ENCODE data around the gene BEST4.
"Not testable (repeated sequence)": the region's sequence is repeated elsewhere in the genome, so short reads cannot be mapped to it uniquely, and the experiment has no call there.

The BEST4 gene

GRCh38 chr1:44822131-44822701, 34.2 kb upstream of the BEST4 start:
- H3K9me3 Mint-ChIP-seq = no peaks in the 10 kb centered on the region
- H3K27ac Mint-ChIP-seq = no peak overlapping the region
- H3K4me1 Mint-ChIP-seq = peaks cover 39% of the 10 kb centered on the region
- H3K4me3 Mint-ChIP-seq = no peak overlapping the region
- H3K27me3 Mint-ChIP-seq = no peaks in the 10 kb centered on the region
- no peaks in the 10 kb centered on the region for H3K36me3 Mint-ChIP-seq

GRCh38 chr1:44821240-44821715, 33.3 kb upstream of the BEST4 start:
- peak overlapping the region; percentile 94 for H3K4me3 Mint-ChIP-seq

GRCh38 chr1:44820328-44821239, 32.6 kb upstream of the BEST4 start:
- no peaks in the 10 kb centered on the region for H3K36me3 Mint-ChIP-seq
- peak overlapping the region; percentile 94 for H3K4me3 Mint-ChIP-seq
- H3K27ac Mint-ChIP-seq = peak overlapping the region; percentile 100
- no peaks in the 10 kb centered on the region for H3K27me3 Mint-ChIP-seq
- H3K9me3 Mint-ChIP-seq = no peaks in the 10 kb centered on the region
- H3K4me1 Mint-ChIP-seq = peaks cover 40% of the 10 kb centered on the region

More at GRCh38 chr1:44821240-44821715, 33.3 kb upstream of the BEST4 start:
- Mint-ChIP-seq H3K27me3 (no peaks in the 10 kb centered on the region), H3K27ac (peak overlapping the region; percentile 86), H3K36me3 (no peaks in the 10 kb centered on the region), H3K9me3 (no peaks in the 10 kb centered on the region), H3K4me1 (peaks cover 40% of the 10 kb centered on the region)

GRCh38 chr1:44819608-44820327, 31.8 kb upstream of the BEST4 start:
- Mint-ChIP-seq H3K36me3 (peaks cover 7% of the 10 kb centered on the region), H3K27me3 (no peaks in the 10 kb centered on the region), H3K9me3 (no peaks in the 10 kb centered on the region), H3K4me3 (peak overlapping the region; percentile 94), H3K4me1 (peaks cover 48% of the 10 kb centered on the region), H3K27ac (peak overlapping the region; percentile 100)

- H3K27ac Mint-ChIP-seq = peak overlapping the region; percentile 100
- peaks cover 50% of the 10 kb centered on the region for H3K4me1 Mint-ChIP-seq
- peaks cover 8% of the 10 kb centered on the region for H3K36me3 Mint-ChIP-seq
- no peaks in the 10 kb centered on the region for H3K9me3 Mint-ChIP-seq
- H3K4me3 Mint-ChIP-seq = peak overlapping the region; percentile 94
- H3K27me3 Mint-ChIP-seq = no peaks in the 10 kb centered on the region
These were observed 31.2 kb upstream of the BEST4 start for GRCh38 chr1:44819196-44819607.

GRCh38 chr1:44817771-44818495, 30.0 kb upstream of the BEST4 start:
- no peaks in the 10 kb centered on the region for H3K9me3 Mint-ChIP-seq
- H3K36me3 Mint-ChIP-seq = peaks cover 11% of the 10 kb centered on the region
- H3K27ac Mint-ChIP-seq = peak overlapping the region; percentile 73
- H3K4me3 Mint-ChIP-seq = peak overlapping the region; percentile 23
- peaks cover 56% of the 10 kb centered on the region for H3K4me1 Mint-ChIP-seq
- no peaks in the 10 kb centered on the region for H3K27me3 Mint-ChIP-seq

- peak overlapping the region; percentile 69 for H3K4me3 Mint-ChIP-seq
These were observed 29.3 kb upstream of the BEST4 start for GRCh38 chr1:44817307-44817706.

GRCh38 chr1:44815926-44816325, 28.0 kb upstream of the BEST4 start:
- not testable (repeated sequence) for H3K27ac Mint-ChIP-seq

More at GRCh38 chr1:44817307-44817706, 29.3 kb upstream of the BEST4 start:
- Mint-ChIP-seq H3K36me3 (peaks cover 11% of the 10 kb centered on the region), H3K4me1 (peaks cover 57% of the 10 kb centered on the region), H3K27ac (peak overlapping the region; percentile 85), H3K9me3 (no peaks in the 10 kb centered on the region), H3K27me3 (no peaks in the 10 kb centered on the region)

GRCh38 chr1:44812822-44813543, 25.0 kb upstream of the BEST4 start:
- Mint-ChIP-seq H3K9me3 (no peaks in the 10 kb centered on the region), H3K27ac (peak overlapping the region; percentile 35)

More at GRCh38 chr1:44815926-44816325, 28.0 kb upstream of the BEST4 start:
- peak overlapping the region; percentile 91 for H3K4me3 Mint-ChIP-seq
- not testable (repeated sequence) for H3K27me3 Mint-ChIP-seq, H3K9me3 Mint-ChIP-seq
- peaks cover 64% of the 10 kb centered on the region for H3K4me1 Mint-ChIP-seq
- H3K36me3 Mint-ChIP-seq = peaks cover 18% of the 10 kb centered on the region

GRCh38 chr1:44811234-44811633, 23.3 kb upstream of the BEST4 start:
- Mint-ChIP-seq H3K36me3 (peaks cover 27% of the 10 kb centered on the region), H3K4me1 (peaks cover 74% of the 10 kb centered on the region), H3K27me3 (no peaks in the 10 kb centered on the region), H3K27ac (peak overlapping the region; percentile 97), H3K4me3 (peak overlapping the region; percentile 81), H3K9me3 (no peaks in the 10 kb centered on the region)

More at GRCh38 chr1:44812822-44813543, 25.0 kb upstream of the BEST4 start:
- no peaks in the 10 kb centered on the region for H3K27me3 Mint-ChIP-seq
- H3K36me3 Mint-ChIP-seq = peaks cover 20% of the 10 kb centered on the region
- H3K4me3 Mint-ChIP-seq = no peak overlapping the region
- H3K4me1 Mint-ChIP-seq = peaks cover 69% of the 10 kb centered on the region

GRCh38 chr1:44810762-44811105, 22.8 kb upstream of the BEST4 start:
- H3K9me3 Mint-ChIP-seq, H3K27me3 Mint-ChIP-seq: not testable (repeated sequence)
- Mint-ChIP-seq H3K4me1 (peaks cover 74% of the 10 kb centered on the region), H3K4me3 (peak overlapping the region; percentile 81), H3K36me3 (peaks cover 27% of the 10 kb centered on the region), H3K27ac (peak overlapping the region; percentile 97)

- Mint-ChIP-seq H3K36me3 (peaks cover 25% of the 10 kb centered on the region), H3K4me3 (peak overlapping the region; percentile 81), H3K27me3 (no peaks in the 10 kb centered on the region), H3K9me3 (no peaks in the 10 kb centered on the region), H3K27ac (peak overlapping the region; percentile 97), H3K4me1 (peaks cover 71% of the 10 kb centered on the region)
These were observed 22.3 kb upstream of the BEST4 start for GRCh38 chr1:44810101-44810761.

- H3K9me3 Mint-ChIP-seq = no peaks in the 10 kb centered on the region
- H3K4me3 Mint-ChIP-seq = peak overlapping the region; percentile 81
- no peaks in the 10 kb centered on the region for H3K27me3 Mint-ChIP-seq
- peak overlapping the region; percentile 95 for H3K27ac Mint-ChIP-seq
- peaks cover 22% of the 10 kb centered on the region for H3K36me3 Mint-ChIP-seq
- H3K4me1 Mint-ChIP-seq = peaks cover 71% of the 10 kb centered on the region
These were observed 21.3 kb upstream of the BEST4 start for GRCh38 chr1:44808938-44809917.

Data from activated naive CD4-positive, alpha-beta T cell treated with anti-CD3 and anti-CD28 coated beads, Interleukin-2, amount 50 U/mL, for 24 hours (primary cell).